ENCODE measurements around the gene PADI1.
A peak's percentile ranks its signal among the peaks of the same experiment; 100 is the strongest.

PADI1 gene

GRCh38 chr1:17198476-17199258 lies 6.3 kb upstream of the PADI1 start:
- no peak for DNase-seq (ENCODE audit: low read depth in 2 of 2)

- DNase-seq (ENCODE audit: low read depth in 2 of 2) = no peak
Measured at GRCh38 chr1:17199267-17200044, 5.5 kb upstream of the PADI1 start.

DNA sequence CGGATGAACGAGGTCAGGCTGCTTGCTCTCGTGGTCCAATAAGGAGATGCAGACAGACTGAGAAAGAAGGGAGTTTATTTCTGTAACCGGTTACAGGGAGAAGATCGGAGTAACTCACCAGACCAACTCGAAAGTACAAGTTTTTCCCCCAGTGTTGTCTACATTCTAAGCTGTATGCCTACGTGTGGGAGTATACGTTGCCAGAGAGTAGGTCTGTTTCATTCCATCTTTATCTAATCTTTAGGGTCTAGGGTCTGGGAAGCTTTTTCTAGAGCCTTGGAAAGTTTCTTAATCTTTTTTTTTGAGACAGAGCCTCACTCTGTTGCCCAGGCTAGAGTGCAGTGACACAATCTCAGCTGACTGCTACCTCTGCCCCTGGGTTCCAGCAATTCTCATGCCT lies 4.7 kb upstream of the PADI1 start:
- no peak for DNase-seq (ENCODE audit: low read depth in 2 of 2)

DNA sequence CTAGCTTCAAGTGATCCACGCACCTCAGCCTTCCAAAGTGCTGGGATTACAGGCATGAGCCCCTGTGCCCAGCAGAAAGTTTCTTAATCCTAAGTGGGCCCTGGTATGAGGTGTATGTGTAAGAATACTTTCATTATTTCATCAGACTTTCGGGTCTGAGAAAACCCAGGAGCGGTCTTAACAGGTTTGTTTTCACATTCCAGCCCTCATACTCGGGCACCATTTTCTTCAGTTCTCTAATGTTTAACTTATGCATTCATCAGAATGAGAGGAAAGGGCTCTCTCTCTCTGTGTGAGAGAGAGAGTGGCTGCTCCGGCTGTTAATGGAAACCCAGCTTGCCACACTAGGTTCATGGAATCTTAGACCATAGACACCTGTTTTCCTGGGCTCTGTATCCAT lies 4.2 kb upstream of the PADI1 start:
- no peak for DNase-seq (ENCODE audit: low read depth in 2 of 2)

DNA sequence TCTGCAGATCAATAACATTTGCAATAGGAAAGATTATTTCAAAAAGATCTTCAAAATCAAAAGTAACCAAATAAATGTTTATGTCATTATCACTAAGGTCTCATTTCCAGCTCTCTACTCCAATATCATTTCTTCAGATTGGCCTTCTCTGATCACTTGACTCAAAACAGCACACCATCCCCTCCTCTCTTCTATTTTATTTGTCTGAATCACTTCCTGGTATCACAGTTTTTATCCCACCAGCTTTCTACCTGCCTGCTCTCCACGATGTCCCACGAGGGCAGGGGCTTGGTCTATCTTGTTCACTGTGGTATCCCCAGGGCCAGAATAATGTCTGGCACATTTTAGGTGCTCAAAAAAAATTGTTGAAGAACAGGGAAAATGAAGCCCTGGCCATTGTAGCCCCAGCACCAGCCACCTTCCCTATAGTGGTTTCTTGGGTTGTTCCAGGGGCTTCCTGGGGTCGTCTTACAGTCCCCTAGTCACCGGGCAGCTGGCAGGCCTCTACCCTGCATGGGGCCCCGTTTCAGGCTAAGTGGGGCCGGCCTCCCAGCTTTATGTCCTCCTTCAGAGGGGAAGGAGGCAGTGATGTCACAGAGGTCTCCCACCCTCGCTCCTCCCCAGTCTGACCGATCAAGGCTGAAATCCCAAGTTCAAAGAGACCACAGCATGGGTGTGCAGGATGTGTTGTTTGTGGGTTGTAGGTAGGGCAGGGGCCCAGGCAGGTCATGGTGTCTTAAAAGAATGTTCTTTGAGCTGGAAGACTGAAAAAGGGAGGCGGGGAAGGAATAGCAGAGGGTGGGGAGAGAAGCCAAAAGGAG lies 3.5 kb upstream of the PADI1 start:
- no peak for DNase-seq (ENCODE audit: low read depth in 2 of 2)

DNA sequence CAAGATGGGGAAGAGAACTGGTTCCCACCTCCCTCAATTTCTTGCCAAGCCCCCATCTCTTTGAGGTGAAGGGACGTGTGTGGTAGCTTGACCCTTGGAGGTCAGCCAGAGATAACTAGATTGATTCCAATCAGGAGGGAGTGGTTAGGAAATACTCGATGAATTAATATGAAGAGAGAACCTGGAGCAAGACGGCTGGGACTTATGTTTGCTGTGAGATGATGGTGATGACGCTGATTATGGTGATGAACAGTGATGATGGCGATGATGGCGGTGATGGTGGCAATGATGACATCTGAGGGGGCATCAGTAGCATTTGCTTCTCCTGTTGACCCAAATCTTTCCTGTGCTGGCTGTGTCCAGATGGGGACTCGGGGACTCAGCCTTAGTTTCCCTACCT lies 724 bp downstream of the PADI1 start:
- no peak for DNase-seq (ENCODE audit: low read depth in 2 of 2)

DNA sequence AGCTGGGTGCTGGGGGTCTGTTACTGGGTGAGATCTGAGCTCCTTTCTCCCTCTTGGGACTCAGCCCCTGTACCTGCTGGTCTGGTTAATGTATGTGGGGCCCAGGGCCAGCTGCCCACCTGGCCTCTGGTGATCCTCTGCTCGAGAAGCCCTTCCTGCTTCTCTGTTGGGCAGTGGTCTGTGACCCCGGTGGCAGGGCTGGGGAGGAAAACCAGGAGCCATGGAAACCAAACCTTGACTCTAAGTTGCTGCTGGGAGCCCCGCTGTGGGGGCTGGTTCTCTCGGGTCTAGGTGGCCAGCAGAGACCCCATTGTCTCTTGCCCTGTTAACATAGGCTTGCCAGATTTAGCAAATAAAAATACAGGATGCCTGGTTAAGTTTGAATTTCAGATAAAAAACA lies 1.3 kb downstream of the PADI1 start:
- no peak for DNase-seq (ENCODE audit: low read depth in 2 of 2)

DNA sequence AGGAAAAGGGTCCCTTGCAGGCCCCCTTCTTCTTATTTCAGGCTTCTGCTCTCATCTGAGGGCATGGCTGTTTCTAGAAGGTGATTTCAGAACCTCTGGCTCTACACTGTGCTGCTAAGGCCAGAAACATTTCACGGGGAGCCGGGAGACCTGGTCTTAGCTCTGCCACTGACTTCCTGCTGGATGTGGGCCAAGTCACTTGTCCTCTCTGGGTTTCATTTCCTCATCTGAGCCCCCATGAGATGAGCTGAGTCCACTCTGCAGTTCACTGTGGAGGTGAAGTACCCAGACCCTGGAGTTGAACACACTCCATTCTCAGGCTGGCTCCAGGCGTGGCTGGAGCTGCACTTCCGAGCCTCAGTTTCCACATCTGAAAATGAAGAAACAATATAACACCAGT lies 2.1 kb downstream of the PADI1 start:
- no peak for DNase-seq (ENCODE audit: low read depth in 2 of 2)

DNA sequence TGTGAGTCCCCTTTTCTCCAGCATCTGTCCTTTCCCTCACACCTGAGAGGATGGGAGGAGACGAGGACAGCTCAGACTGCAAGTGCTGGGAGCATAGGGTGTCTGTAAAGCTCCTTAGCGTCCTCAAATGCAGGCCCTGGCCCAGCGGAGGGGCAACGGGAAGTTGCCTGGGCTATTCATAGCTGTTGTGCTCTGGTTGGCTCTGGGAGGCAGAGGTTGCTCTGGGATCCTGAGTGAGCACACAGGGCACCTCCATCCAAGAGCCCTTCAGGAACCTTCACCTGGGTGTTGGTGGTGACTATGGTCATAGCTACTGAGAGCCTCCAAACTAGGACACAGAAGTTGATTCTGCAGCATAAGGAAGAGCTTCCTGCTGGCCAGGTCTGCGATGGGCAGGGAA lies 2.6 kb downstream of the PADI1 start:
- DNase-seq (ENCODE audit: low read depth in 2 of 2) = no peak

DNA sequence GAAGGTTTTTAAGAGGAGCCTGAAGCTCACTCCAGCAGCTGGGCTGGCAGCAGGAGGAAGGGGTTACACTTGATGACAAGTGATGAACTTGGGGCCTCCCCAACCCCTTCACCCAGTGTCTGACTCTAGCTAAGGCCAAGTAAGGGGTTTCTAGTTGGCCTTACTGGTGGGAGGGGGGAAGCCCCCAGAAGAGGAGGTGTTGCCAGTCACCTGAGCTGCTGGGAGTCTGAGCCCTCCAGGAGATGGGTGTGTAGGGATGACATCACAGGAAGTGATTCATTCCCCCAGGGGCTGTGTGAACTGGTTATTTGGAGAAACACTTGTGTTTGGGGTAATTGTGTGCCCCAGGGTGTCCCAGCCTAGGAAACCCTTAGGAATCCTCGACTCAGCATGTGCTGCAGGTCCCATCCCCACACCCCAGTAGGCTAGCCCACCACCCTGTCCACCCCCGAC lies 3.1 kb downstream of the PADI1 start:
- DNase-seq (ENCODE audit: low read depth in 2 of 2) = peak; percentile 35 to 37

GRCh38 chr1:17208546-17208945 lies 3.6 kb downstream of the PADI1 start:
- DNase-seq (ENCODE audit: low read depth in 2 of 2) = no peak

GRCh38 chr1:17209430-17209829 lies 4.5 kb downstream of the PADI1 start:
- DNase-seq (ENCODE audit: low read depth in 2 of 2) = no peak

GRCh38 chr1:17210176-17210575 lies 5.2 kb downstream of the PADI1 start:
- DNase-seq (ENCODE audit: low read depth in 2 of 2) = no peak

DNA sequence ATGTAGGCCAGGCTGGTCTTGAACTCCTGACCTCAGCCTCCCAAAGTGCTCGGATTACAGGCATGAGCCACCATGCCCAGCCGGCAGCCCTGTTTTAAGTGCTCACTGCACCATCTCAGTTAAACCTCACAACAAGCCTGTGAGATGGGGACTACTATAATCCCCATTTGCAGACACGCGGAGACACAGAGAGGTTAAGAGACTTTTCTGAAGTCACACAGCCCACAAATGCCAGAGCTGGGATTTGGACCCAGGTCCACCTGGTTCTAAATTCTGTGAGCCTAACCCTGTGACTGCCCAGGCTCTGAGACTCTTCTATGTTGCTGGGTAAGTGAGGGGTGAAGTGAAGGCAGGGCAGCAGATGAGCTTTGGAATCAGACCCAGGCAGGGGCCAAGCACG lies 6.4 kb downstream of the PADI1 start:
- DNase-seq (ENCODE audit: low read depth in 2 of 2) = no peak

DNA sequence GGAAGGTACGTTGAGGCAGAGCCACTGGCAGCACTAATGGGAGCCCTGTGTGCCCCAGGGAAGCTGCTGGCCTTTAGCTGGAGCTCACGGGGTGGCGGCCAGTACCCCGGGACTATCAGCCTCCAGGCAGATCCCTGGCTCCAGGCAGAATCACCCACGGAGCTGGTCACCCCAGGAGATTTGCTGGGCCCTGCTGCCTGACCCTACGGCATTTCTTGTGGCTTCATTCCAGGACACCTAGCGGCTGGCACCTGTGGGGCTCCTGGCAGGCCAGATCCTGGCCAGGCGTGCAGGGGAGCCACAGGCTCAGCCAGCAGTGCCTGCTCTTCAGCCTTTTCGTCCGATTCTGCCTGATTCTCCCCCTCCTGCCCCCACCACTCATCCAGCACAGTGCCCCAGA lies 7.1 kb downstream of the PADI1 start:
- DNase-seq (ENCODE audit: low read depth in 2 of 2) = no peak

- peak; percentile 34 to 39 for DNase-seq (ENCODE audit: low read depth in 2 of 2)
Measured at GRCh38 chr1:17212487-17213121, 7.7 kb downstream of the PADI1 start.

DNA sequence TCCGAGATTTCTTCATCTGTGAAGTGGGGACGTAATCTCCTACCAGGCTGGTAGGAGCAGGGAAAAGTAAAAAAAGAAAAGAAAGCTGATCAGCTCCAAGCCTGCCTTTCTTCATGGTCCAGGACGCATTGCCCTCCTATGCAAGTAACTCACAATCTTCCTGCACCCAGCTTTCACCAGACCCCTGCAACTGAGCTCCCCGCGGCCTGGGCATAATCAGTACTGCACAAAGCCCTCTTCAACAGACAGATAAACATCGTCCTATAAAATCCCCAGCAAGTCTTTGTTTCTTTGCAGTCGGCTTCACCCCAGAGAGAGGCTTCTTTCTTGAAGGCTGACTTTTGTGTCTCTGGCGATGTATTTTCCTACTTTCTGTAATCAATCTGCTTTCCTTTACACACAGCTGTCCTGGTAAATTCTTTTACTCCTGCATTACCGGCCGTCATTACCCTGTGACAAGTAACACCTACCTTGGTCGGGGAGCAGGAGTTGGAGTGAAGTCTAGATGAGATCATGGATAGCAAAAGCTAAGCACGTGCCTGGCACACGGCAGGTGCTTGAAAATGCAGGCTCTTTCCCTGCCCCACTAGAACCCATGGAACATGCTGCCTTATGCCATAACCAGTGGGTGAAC lies 8.3 kb downstream of the PADI1 start:
- no peak for DNase-seq (ENCODE audit: low read depth in 2 of 2)

DNA sequence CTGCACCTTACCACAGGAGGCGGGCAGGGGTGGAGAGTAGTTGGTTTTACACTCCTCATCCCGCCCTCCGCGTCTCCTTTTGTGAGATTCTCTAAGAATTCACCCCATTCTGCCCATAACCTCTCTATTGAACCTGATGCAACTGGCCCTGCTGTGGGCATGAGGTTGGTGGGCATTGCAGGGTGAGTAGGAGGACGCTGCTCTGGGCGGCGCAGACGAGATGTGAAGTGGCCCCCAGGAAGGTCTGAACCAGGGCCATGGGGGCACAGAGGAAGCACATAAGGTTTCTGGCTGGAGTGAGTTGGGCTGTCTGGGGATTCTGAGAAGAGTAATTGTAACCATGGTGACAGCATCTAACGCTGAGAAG lies 8.8 kb downstream of the PADI1 start:
- DNase-seq (ENCODE audit: low read depth in 2 of 2) = no peak

DNA sequence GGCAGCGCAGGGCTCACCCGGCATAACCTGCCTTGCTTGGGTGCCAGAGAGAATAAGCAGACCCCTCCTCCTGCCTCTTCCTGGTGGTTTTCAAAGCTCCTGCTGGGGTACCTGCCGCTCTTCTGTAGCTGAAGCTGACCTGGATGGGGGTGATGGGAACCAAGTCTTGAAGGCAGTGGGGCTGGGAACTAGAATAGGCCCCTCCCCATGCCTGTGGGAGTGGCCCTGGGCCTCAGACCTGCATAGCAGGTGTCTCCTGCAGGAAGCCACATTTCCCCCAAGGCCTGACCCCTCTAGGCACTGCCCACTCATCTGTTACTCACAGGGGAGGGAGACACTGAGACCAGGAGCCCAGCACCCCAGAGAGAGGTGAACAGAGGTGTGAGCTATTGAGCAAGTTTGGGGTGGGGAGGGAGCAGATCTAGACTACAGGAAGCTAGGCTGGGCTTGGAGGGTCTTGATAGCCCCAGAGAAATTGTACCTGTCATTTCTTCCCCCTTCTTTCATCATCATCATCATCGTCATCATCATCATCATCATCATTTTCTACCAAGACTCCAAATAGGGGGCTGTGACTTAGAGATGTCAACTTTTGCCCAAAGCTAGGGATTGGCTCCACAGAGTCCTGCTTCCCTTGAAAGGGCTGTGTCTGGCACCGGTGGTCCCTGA lies 10.1 kb downstream of the PADI1 start:
- DNase-seq (ENCODE audit: low read depth in 2 of 2) = no peak

DNA sequence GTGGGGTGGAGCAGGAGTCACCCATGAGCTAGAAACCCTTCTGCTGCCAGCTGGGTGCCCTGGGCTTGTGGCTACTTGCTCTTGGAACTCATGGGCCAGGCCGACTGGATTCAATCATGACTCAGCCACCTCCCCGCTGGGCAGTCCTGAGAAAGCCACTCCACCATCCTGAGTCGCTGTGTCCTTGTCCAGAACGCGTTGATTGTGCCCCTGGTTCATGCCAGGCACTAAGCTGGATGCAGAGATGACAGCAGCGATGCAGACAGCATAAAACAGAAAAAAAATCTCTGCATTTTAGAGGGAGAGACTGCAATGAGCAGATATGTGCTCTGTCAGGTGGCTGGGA lies 10.6 kb downstream of the PADI1 start:
- DNase-seq (ENCODE audit: low read depth in 2 of 2) = no peak

GRCh38 chr1:17216078-17216477 lies 11.2 kb downstream of the PADI1 start:
- no peak for DNase-seq (ENCODE audit: low read depth in 2 of 2)

Data from stimulated activated CD4-positive, alpha-beta T cell treated with anti-CD3 and anti-CD28 coated beads, Interleukin-12 subunit alpha, Interleukin-12 subunit beta, amount 100 ng/mL, for 24 hours (primary cell).